ENCODE measurements around the gene DNAJB6. TPM values are rescaled to one million over a fixed set of nuclear protein-coding genes. Genes with fewer than 3 reads are reported as not detected.

DNAJB6 gene
- total RNA-seq, 1 experiment from 2014 or later, result 201 TPM

DNA sequence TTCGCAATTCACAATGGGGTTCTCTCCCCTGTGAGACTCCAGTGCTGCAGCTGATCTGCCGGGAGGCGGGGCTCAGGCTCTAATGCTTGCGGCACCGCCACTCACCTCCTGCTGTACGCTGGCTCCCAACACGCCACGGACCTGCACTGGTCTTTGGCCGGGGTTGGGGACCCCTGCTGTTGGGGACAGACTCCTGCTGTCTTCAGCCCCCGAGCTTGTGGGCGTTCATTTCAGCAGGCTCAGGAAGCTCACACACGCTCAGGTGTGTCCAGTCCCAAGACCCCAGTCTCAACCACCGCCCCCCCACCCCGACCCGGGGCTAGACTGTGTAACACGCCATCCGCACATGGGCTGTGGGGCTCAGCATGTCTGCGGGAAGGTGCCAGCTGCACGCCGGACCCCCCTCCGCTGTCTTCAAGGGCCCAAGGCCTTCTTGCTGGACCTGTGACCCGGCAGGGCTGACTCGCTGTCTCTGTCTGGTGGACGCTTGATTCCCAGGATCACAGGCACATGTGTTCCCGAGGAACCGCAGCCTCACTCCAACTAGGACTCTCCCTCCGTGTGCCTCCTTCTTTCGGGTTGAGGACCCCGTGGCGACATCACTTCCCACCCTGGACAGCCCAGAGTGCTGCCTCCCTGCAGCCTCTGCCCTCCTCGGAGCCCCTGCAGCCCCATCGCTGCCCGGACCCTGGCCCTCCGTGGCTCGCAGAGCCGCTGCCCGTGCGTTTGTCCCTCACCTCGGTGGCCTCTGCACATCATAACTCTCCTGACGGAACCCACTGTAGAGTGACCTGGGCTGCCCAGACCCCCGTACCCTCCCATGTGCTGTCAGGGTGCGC, 106.4 kb downstream of the DNAJB6 start:
- Histone ChIP-seq H3K27ac (ENCODE audit: low read length) (no peak overlapping the region), H3K9me3 (ENCODE audit: control insufficient read depth, insufficient read depth, low read depth, low read length) (no peaks in the 10 kb centered on the region), H3K27me3 (ENCODE audit: control insufficient read depth, insufficient read depth, low read length) (no peaks in the 10 kb centered on the region), H3K4me1 (ENCODE audit: control insufficient read depth, insufficient read depth, low read length) (no peaks in the 10 kb centered on the region), H3K36me3 (ENCODE audit: control insufficient read depth, insufficient read depth, low read length) (no peaks in the 10 kb centered on the region), H3K4me3 (ENCODE audit: low read depth in 2 of 2, low read length in 2 of 2) (no peak overlapping the region)
- intact Hi-C loops (cut with micrococcal nuclease; ENCODE audit: unreplicated experiment), result no loop called here
- no TSS peak for BruUV-seq (replicated peaks)
- in situ Hi-C loops (cut with HindIII; ENCODE audit: low pct_unique_long_range_greater_than_20kb, low sequenced_read_pairs), result no loop called here
- CTCF ChIA-PET, result no interaction called here
- POLR2A ChIA-PET, result no interaction called here
- no peak for DNase-seq (ENCODE audit: low read depth, low spot score)
- TF ChIP-seq, protein P1, sequence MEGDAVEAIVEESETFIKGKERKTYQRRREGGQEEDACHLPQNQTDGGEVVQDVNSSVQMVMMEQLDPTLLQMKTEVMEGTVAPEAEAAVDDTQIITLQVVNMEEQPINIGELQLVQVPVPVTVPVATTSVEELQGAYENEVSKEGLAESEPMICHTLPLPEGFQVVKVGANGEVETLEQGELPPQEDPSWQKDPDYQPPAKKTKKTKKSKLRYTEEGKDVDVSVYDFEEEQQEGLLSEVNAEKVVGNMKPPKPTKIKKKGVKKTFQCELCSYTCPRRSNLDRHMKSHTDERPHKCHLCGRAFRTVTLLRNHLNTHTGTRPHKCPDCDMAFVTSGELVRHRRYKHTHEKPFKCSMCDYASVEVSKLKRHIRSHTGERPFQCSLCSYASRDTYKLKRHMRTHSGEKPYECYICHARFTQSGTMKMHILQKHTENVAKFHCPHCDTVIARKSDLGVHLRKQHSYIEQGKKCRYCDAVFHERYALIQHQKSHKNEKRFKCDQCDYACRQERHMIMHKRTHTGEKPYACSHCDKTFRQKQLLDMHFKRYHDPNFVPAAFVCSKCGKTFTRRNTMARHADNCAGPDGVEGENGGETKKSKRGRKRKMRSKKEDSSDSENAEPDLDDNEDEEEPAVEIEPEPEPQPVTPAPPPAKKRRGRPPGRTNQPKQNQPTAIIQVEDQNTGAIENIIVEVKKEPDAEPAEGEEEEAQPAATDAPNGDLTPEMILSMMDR (IDR thresholded peaks at IDR 0.05), result no peak
- TF ChIP-seq POLR2AphosphoS5 (IDR thresholded peaks at IDR 0.05; ENCODE audit: low read depth, low read length) (no peak), TCF7L2 (IDR thresholded peaks at IDR 0.05; ENCODE audit: low read depth, low read length) (no peak), SIN3A (IDR thresholded peaks at IDR 0.05; ENCODE audit: borderline replicate concordance, insufficient read depth, low read depth, low read length) (no peak)
- TF ChIP-seq, protein P2, sequence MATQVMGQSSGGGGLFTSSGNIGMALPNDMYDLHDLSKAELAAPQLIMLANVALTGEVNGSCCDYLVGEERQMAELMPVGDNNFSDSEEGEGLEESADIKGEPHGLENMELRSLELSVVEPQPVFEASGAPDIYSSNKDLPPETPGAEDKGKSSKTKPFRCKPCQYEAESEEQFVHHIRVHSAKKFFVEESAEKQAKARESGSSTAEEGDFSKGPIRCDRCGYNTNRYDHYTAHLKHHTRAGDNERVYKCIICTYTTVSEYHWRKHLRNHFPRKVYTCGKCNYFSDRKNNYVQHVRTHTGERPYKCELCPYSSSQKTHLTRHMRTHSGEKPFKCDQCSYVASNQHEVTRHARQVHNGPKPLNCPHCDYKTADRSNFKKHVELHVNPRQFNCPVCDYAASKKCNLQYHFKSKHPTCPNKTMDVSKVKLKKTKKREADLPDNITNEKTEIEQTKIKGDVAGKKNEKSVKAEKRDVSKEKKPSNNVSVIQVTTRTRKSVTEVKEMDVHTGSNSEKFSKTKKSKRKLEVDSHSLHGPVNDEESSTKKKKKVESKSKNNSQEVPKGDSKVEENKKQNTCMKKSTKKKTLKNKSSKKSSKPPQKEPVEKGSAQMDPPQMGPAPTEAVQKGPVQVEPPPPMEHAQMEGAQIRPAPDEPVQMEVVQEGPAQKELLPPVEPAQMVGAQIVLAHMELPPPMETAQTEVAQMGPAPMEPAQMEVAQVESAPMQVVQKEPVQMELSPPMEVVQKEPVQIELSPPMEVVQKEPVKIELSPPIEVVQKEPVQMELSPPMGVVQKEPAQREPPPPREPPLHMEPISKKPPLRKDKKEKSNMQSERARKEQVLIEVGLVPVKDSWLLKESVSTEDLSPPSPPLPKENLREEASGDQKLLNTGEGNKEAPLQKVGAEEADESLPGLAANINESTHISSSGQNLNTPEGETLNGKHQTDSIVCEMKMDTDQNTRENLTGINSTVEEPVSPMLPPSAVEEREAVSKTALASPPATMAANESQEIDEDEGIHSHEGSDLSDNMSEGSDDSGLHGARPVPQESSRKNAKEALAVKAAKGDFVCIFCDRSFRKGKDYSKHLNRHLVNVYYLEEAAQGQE (IDR thresholded peaks at IDR 0.05; ENCODE audit: insufficient read depth in 1 of 2, low read depth in 2 of 2, low read length in 1 of 2), result no peak
- ATAC-seq, result 0 out of 2 replicates have a peak, but pooled peaks have one; percentile 10

DNA sequence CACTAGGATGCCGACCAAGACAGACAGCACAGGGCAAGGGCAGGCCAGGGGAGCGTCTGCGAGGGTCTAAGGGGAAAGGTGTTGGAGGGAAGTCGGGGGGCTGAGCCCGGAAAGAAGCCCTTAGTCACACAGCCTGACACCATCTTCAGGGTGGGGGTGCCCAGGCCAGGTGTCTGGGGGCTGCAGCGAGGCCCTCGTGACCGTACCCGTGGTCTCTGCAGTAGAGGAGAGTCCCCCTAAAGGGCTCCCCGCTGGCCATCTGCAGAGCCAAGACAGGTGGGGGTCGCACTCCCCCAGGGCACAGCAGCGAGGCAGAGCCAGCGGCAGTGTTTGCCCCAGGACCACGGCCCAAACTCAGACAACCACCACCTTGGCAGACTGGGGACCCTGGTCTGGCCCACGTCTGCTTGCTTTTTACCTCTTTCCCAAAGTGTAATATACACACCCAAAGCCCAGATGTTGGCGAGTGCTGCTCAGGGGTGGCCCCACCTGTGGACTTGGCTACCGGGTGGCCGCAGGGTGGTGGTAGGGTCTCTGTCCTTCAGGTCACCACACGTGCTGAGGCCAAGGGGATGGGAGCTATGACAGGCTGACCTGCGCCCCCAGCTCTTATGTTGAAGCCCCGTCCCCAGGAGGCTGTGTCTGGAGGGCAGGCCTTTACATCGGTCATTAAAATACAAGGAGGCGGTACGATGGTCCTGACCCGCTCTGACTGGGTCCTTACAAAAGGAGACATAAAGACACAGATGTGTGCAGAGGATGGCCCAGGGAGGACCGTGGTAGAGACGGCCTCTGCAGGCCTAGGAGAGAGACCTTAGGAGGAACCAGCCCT, 107.4 kb downstream of the DNAJB6 start:
- ATAC-seq (peak; percentile 28; the same call in 1 of the 2 replicates), DNase-seq (ENCODE audit: low read depth, low spot score) (no peak)
- in situ Hi-C loops (cut with HindIII; ENCODE audit: low pct_unique_long_range_greater_than_20kb, low sequenced_read_pairs) (no loop called here), intact Hi-C loops (cut with micrococcal nuclease; ENCODE audit: unreplicated experiment) (no loop called here)
- H3K4me3 ChIP-seq (ENCODE audit: low read depth in 2 of 2, low read length in 2 of 2), result no peak overlapping the region
- TF ChIP-seq POLR2AphosphoS5 (IDR thresholded peaks at IDR 0.05; ENCODE audit: low read depth, low read length) (no peak), TCF7L2 (IDR thresholded peaks at IDR 0.05; ENCODE audit: low read depth, low read length) (no peak), SIN3A (IDR thresholded peaks at IDR 0.05; ENCODE audit: borderline replicate concordance, insufficient read depth, low read depth, low read length) (no peak)
- TF ChIP-seq, protein P2 (IDR thresholded peaks at IDR 0.05; ENCODE audit: insufficient read depth in 1 of 2, low read depth in 2 of 2, low read length in 1 of 2), result no peak
- TF ChIP-seq, protein P1 (IDR thresholded peaks at IDR 0.05), result no peak
- CTCF ChIA-PET, result no interaction called here
- no peaks in the 10 kb centered on the region for H3K27me3 ChIP-seq (ENCODE audit: control insufficient read depth, insufficient read depth, low read length)
- no peak overlapping the region for H3K27ac ChIP-seq (ENCODE audit: low read length)
- no peaks in the 10 kb centered on the region for H3K36me3 ChIP-seq (ENCODE audit: control insufficient read depth, insufficient read depth, low read length)
- POLR2A ChIA-PET, result no interaction called here
- H3K4me1 ChIP-seq (ENCODE audit: control insufficient read depth, insufficient read depth, low read length), result no peaks in the 10 kb centered on the region
- BruUV-seq (replicated peaks), result no TSS peak
- no peaks in the 10 kb centered on the region for H3K9me3 ChIP-seq (ENCODE audit: control insufficient read depth, insufficient read depth, low read depth, low read length)
